Thyroid gland (tissue), 4 donors: ENCODE data around the gene PLXND1. TPM values are rescaled to one million over a fixed set of nuclear protein-coding genes. Genes with fewer than 3 reads are reported as not detected.

Experiments used
- DNase-seq, 2 donors: peaks; one replicate each; pipeline ENCODE4 v3.0.0-alpha.2; 2019
- H3K27ac ChIP-seq, 3 donors: fragments of 200-600 bp; sonication (generic); 1 replicate in 2 of 3; 2 replicates in 1 of 3; pipeline ENCODE4 v1.5.1; 2016 to 2019; ENCODE audit warnings: mild to moderate bottlenecking in 1 of 3, moderate library complexity in 1 of 3
- H3K27me3 ChIP-seq: fragments of 200-600 bp; sonication (generic); one replicate; pipeline ENCODE4 v1.5.1; 2019
- H3K36me3 ChIP-seq, 2 donors: fragments of 200-600 bp; sonication (generic); one replicate each; pipeline ENCODE4 v1.5.1; 2016 to 2019
- H3K4me1 ChIP-seq, 2 donors: fragments of 200-600 bp; sonication (generic); one replicate each; pipeline ENCODE4 v1.5.1; 2017 to 2019
- H3K4me3 ChIP-seq, 3 donors: fragments of 200-600 bp; sonication (generic); replicated peaks in 1 of 3; 1 replicate in 2 of 3; 2 replicates in 1 of 3; pipeline ENCODE4 v1.5.1; 2016; ENCODE audit warnings: mild to moderate bottlenecking in 1 of 3
- H3K9me3 ChIP-seq: fragments of 200-600 bp; sonication (generic); one replicate; pipeline ENCODE4 v1.5.1; 2017
- CTCF ChIP-seq, 6 experiments: fragments of 200-600 bp in 3 of 6; fragments of 450-650 bp in 3 of 6; sonication (generic) in 3 of 6; IDR thresholded peaks; one replicate each; pipeline ENCODE4 v1.5.1; 2016 to 2019; ENCODE audit warnings: antibody characterized with exemption in 6 of 6, mild to moderate bottlenecking in 2 of 6, inconsistent platforms in 1 of 6, moderate library complexity in 1 of 6
- POLR2A ChIP-seq, 2 donors: fragments of 450-650 bp; IDR thresholded peaks; one replicate each; pipeline ENCODE4 v1.6.1; 2017; ENCODE audit warnings: antibody characterized with exemption in 2 of 2, mild to moderate bottlenecking in 2 of 2, moderate library complexity in 1 of 2
- WGBS, 2 donors: methylation state at CpG; one replicate each; pipeline ENCODE4 v1.1.5; 2017; 5-methylcytosine and 5-hydroxymethylcytosine counted together
- intact Hi-C: fragments of 100-400 bp; cut with DNase I; formaldehyde crosslinking; loops from one replicate; pipeline ENCODE4 v1.15.1; 2023
- total RNA-seq, 4 donors: library from RNA; depleted of rRNA; stranded (reverse); fragments of >200 nt; gene quantifications; one replicate each; pipeline ENCODE4 v1.2.3, GENCODE V29; 2016

The PLXND1 gene
- total RNA-seq, 4 donors from 2014 or later, result 50.7 to 69.8 (median 60.8) TPM

GRCh38 chr3:129624347-129625071 lies 18.0 kb upstream of the PLXND1 start:
- intact Hi-C loops, result loop anchor here (10.0 kb wide), 1 partner anchor 130 kb away; no protein-coding TSS in a partner anchor
- WGBS, 2 donors, result 74 to 79% methylated on average over 11 of the region's 11 CpGs
- Histone ChIP-seq H3K27me3 (no peaks in the 10 kb centered on the region), H3K9me3 (no peaks in the 10 kb centered on the region), H3K36me3 (no peaks in the 10 kb centered on the region), H3K4me3 (no peak overlapping the region), H3K4me1 (peaks cover 36 to 68% of the 10 kb centered on the region in 2 donors), H3K27ac (peak overlapping the region in 2 of 3 donors; percentile 94 to 97)
- TF ChIP-seq CTCF (IDR thresholded peaks at IDR 0.05) (no peak), POLR2A (IDR thresholded peaks at IDR 0.05) (no peak)
- no peak for DNase-seq

GRCh38 chr3:129623447-129624118 lies 17.1 kb upstream of the PLXND1 start:
- WGBS, 2 donors, result 49 to 53% methylated on average over 10 to 11 of the region's 17 CpGs
- H3K36me3 ChIP-seq, result no peaks in the 10 kb centered on the region
- no peaks in the 10 kb centered on the region for H3K9me3 ChIP-seq
- peak in 1 of 2 donors; percentile 45 for DNase-seq
- H3K27me3 ChIP-seq, result no peaks in the 10 kb centered on the region
- TF ChIP-seq CTCF (IDR thresholded peaks at IDR 0.05) (peak in 1 of 6 experiments; percentile 4), POLR2A (IDR thresholded peaks at IDR 0.05) (no peak)
- no peak overlapping the region for H3K4me3 ChIP-seq
- H3K27ac ChIP-seq, result peak overlapping the region; percentile 77 to 94 (median 79)
- intact Hi-C loops, result loop anchor here (10.0 kb wide), 1 partner anchor 129 kb away; no protein-coding TSS in a partner anchor
- peaks cover 36 to 76% of the 10 kb centered on the region in 2 donors for H3K4me1 ChIP-seq

GRCh38 chr3:129622933-129623332 lies 16.5 kb upstream of the PLXND1 start:
- DNase-seq, result no peak
- Histone ChIP-seq H3K4me3 (no peak overlapping the region), H3K9me3 (no peaks in the 10 kb centered on the region), H3K27me3 (no peaks in the 10 kb centered on the region), H3K4me1 (peaks cover 32 to 71% of the 10 kb centered on the region in 2 donors), H3K27ac (peak overlapping the region; percentile 77 to 94 (median 79)), H3K36me3 (no peaks in the 10 kb centered on the region)
- intact Hi-C loops, result loop anchor here (10.0 kb wide), 1 partner anchor 128 kb away; no protein-coding TSS in a partner anchor
- WGBS, 2 donors, result 90 to 91% methylated on average over 8 to 10 of the region's 10 CpGs
- no peak for TF ChIP-seq POLR2A (IDR thresholded peaks at IDR 0.05)
- TF ChIP-seq CTCF (IDR thresholded peaks at IDR 0.05), result no peak

GRCh38 chr3:129622226-129622874 lies 15.9 kb upstream of the PLXND1 start:
- no peak for DNase-seq
- Histone ChIP-seq H3K36me3 (no peaks in the 10 kb centered on the region), H3K27me3 (no peaks in the 10 kb centered on the region), H3K9me3 (no peaks in the 10 kb centered on the region), H3K27ac (peak overlapping the region; percentile 77 to 94 (median 79)), H3K4me1 (peaks cover 26 to 67% of the 10 kb centered on the region in 2 donors), H3K4me3 (no peak overlapping the region)
- TF ChIP-seq CTCF (IDR thresholded peaks at IDR 0.05) (no peak), POLR2A (IDR thresholded peaks at IDR 0.05) (no peak)
- 58 to 65% methylated on average over 9 to 12 of the region's 12 CpGs for WGBS, 2 donors
- intact Hi-C loops, result loop anchor here (10.0 kb wide), 1 partner anchor 128 kb away; no protein-coding TSS in a partner anchor
